Measurements from ENCODE around the gene ZNF730.

GRCh38 chr19:23071147-23071511 lies 45.7 kb upstream of the ZNF730 start:
- TF ChIP-seq CTCF (conservative IDR thresholded peaks at IDR 0.05 in 1 of 2, IDR thresholded peaks at IDR 0.05 in 1 of 2; ENCODE audit: extremely low read depth in 1 of 2, insufficient read depth in 1 of 2, low read depth in 1 of 2, low read length in 2 of 2): no peak
- TF ChIP-seq EZH2 (IDR thresholded peaks at IDR 0.05; ENCODE audit: borderline replicate concordance, low read length): no peak

Measured in mammary epithelial cell (primary cell).